ENCODE measurements around the gene RNF157.

RNF157 gene

GRCh38 chr17:76277300-76278267 is 37.3 kb upstream of the RNF157 start:
- H3K4me3 ChIP-seq (ENCODE audit: low read depth, low read length): no peak overlapping the region
- no peak for DNase-seq (ENCODE audit: low read depth)
- no peak for TF ChIP-seq CTCF (IDR thresholded peaks at IDR 0.05; ENCODE audit: insufficient read depth, low read depth, low read length, missing control alignments)

- peak overlapping the region; percentile 53; the same call in 1 of the 2 replicates for H3K4me3 ChIP-seq (ENCODE audit: low read depth, low read length)
- no peak for DNase-seq (ENCODE audit: low read depth)
- TF ChIP-seq CTCF (IDR thresholded peaks at IDR 0.05; ENCODE audit: insufficient read depth, low read depth, low read length, missing control alignments): no peak
These were observed 36.4 kb upstream of the RNF157 start for GRCh38 chr17:76276461-76277299.

GRCh38 chr17:76276069-76276431 is 35.8 kb upstream of the RNF157 start:
- H3K4me3 ChIP-seq (ENCODE audit: low read depth, low read length): peak overlapping the region; percentile 53
- no peak for TF ChIP-seq CTCF (IDR thresholded peaks at IDR 0.05; ENCODE audit: insufficient read depth, low read depth, low read length, missing control alignments)
- peak; percentile 74 for DNase-seq (ENCODE audit: low read depth)

GRCh38 chr17:76275382-76276068 is 35.2 kb upstream of the RNF157 start:
- TF ChIP-seq CTCF (IDR thresholded peaks at IDR 0.05; ENCODE audit: insufficient read depth, low read depth, low read length, missing control alignments): no peak
- peak overlapping the region; percentile 53 for H3K4me3 ChIP-seq (ENCODE audit: low read depth, low read length)
- DNase-seq (ENCODE audit: low read depth): no peak

GRCh38 chr17:76274112-76274956 is 34.0 kb upstream of the RNF157 start:
- no peak for DNase-seq (ENCODE audit: low read depth)
- TF ChIP-seq CTCF (IDR thresholded peaks at IDR 0.05; ENCODE audit: insufficient read depth, low read depth, low read length, missing control alignments): no peak
- peak overlapping the region; percentile 53 for H3K4me3 ChIP-seq (ENCODE audit: low read depth, low read length)
